ENCODE data around the gene ACOX3.

Gene ACOX3

DNA sequence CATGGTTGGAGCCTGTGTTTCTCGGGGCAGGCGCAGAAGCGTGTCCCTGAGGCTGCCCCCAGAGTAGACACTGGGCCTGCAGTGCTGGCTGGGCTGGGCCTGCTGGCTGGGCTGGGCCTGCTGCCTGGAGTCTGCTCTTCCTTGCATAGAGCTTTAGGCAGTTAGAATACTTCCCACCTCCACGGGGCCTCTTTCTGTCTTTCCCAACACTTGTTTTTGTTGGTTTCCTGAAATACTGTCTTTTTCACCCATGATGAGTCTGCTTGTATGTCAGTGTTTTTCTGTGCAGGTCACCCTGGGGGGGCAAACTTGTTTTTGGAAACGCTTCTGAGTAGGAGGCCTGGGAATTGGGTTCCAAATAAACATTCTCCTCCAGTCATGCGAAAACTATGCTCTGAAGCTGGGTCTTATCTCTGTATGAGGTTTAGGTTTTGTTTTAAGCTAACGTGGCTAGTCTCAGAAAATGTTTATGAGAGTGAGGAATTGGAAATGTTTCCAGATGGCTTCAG, 32.2 kb upstream of the ACOX3 start:
- TF ChIP-seq, protein P1, sequence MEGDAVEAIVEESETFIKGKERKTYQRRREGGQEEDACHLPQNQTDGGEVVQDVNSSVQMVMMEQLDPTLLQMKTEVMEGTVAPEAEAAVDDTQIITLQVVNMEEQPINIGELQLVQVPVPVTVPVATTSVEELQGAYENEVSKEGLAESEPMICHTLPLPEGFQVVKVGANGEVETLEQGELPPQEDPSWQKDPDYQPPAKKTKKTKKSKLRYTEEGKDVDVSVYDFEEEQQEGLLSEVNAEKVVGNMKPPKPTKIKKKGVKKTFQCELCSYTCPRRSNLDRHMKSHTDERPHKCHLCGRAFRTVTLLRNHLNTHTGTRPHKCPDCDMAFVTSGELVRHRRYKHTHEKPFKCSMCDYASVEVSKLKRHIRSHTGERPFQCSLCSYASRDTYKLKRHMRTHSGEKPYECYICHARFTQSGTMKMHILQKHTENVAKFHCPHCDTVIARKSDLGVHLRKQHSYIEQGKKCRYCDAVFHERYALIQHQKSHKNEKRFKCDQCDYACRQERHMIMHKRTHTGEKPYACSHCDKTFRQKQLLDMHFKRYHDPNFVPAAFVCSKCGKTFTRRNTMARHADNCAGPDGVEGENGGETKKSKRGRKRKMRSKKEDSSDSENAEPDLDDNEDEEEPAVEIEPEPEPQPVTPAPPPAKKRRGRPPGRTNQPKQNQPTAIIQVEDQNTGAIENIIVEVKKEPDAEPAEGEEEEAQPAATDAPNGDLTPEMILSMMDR (IDR thresholded peaks at IDR 0.05; ENCODE audit: borderline replicate concordance, control extremely low read depth, extremely low read depth, insufficient read depth, missing control alignments): no peak
- DNase-seq (ENCODE audit: low spot score): no peak
- in situ Hi-C loops (cut with MboI; ENCODE audit: low sequenced_read_pairs, unreplicated experiment): no loop called here

DNA sequence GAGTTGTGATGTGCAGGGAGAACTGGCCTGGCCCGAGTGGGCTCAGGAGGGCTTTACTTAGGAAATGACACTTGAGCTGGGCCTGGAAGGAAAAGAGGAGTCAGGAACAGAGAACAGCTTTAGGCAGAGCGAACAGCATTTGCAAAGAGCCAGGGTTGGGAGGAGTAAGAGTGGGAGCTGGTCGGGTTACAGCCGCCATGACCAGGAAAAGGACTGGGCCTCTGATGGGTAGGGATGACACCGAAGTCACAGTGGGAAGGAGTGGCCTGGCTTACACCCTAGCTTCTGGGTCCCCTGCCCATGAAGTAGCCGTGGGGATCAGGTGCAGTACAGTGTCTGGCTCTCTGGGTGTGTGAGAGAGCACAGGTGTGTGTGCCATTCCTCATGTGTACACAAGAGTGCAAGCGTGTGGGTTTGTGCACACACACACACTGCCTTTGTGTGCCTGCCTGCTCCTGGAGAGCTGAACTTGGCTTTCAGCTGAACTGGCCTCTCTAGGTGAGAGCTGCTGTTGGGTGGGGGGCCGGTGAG, 31.7 kb upstream of the ACOX3 start:
- DNase-seq (ENCODE audit: low spot score): no peak
- in situ Hi-C loops (cut with MboI; ENCODE audit: low sequenced_read_pairs, unreplicated experiment): no loop called here
- TF ChIP-seq, protein P1 (IDR thresholded peaks at IDR 0.05; ENCODE audit: borderline replicate concordance, control extremely low read depth, extremely low read depth, insufficient read depth, missing control alignments): no peak

DNA sequence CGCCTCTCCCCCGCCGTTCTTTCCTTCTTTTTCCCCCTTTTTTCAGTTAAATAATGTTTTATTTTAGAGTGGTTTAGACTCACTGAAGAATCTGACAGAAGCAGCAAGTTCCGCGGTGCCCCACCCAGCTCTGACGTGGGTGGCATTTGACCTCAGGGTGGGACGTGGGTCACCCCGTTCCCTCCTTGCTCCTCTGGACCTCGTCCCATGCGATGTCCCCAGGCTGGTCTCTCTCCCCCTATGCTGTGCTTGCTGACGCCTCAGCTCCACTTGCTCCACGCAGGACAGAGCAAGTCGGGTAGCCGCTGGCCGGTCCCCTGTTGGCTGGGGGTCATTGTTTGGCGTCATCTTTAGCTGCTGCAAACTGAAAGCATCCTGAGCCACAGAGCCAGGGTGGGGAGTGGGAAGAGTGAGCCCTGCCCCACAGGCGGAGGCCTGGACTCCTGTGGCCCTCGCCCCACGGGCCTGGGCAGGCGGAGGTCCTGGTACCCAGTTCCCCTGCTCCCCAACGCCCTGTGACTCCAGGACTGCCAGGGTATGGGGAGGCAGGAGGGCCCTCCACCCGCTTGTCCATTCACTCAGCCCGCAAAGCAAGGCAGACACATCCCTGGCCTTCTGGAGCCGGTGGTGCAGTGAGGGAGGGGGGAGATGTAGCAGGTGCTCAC, 30.8 kb upstream of the ACOX3 start:
- TF ChIP-seq, protein P1 (IDR thresholded peaks at IDR 0.05; ENCODE audit: borderline replicate concordance, control extremely low read depth, extremely low read depth, insufficient read depth, missing control alignments): no peak
- no peak for DNase-seq (ENCODE audit: low spot score)
- in situ Hi-C loops (cut with MboI; ENCODE audit: low sequenced_read_pairs, unreplicated experiment): no loop called here

DNA sequence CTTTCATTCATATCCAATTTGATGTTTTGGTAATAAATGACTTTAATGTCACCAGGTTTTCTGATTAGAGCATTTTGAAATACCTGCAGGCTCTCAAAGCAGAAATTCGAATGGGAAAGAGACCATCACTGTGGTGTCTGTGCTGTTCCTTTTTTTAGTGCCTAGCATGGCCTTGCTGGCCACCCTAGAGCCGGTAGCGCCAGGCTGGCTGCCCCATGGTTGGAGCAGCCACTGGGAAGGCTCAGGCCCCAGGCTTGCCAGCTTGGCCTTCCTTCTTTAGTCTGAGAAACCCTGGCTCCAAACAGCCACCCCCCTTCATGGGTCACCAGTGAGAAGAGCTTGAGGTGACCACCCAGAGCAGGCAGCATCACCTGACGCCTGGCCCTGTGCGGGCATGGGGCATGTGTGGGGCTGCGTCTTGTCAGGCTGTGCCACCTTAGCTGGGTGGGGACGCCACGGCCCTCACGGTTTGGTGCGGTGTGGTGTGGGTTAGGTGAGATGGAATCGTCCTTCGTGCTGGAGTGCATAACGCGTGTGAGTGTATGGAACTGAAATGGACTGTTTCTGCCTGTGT, 30.0 kb upstream of the ACOX3 start:
- in situ Hi-C loops (cut with MboI; ENCODE audit: low sequenced_read_pairs, unreplicated experiment): no loop called here
- TF ChIP-seq, protein P1 (IDR thresholded peaks at IDR 0.05; ENCODE audit: borderline replicate concordance, control extremely low read depth, extremely low read depth, insufficient read depth, missing control alignments): no peak
- no peak for DNase-seq (ENCODE audit: low spot score)

DNA sequence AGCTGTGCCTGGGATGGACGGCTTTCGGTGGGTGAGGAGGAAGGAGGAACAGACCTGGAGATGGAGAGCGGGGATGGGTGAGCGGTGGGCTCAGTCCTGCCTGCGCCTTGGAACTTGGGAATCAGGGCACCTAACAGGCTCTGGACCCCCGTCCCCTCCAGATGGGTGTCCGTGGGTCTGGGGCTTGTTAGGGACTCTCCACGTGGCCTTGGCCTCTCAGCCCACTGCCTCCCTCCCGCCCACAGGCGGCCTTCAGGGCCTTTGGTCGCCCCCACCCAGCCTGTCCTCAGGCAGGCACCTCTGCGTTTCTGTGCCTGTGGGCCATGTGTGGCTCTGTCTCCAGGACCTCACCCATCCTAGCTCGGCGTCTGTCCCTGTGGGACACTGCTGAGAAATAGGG, 29.0 kb upstream of the ACOX3 start:
- in situ Hi-C loops (cut with MboI; ENCODE audit: low sequenced_read_pairs, unreplicated experiment): no loop called here
- TF ChIP-seq, protein P1 (IDR thresholded peaks at IDR 0.05; ENCODE audit: borderline replicate concordance, control extremely low read depth, extremely low read depth, insufficient read depth, missing control alignments): no peak
- DNase-seq (ENCODE audit: low spot score): no peak

DNA sequence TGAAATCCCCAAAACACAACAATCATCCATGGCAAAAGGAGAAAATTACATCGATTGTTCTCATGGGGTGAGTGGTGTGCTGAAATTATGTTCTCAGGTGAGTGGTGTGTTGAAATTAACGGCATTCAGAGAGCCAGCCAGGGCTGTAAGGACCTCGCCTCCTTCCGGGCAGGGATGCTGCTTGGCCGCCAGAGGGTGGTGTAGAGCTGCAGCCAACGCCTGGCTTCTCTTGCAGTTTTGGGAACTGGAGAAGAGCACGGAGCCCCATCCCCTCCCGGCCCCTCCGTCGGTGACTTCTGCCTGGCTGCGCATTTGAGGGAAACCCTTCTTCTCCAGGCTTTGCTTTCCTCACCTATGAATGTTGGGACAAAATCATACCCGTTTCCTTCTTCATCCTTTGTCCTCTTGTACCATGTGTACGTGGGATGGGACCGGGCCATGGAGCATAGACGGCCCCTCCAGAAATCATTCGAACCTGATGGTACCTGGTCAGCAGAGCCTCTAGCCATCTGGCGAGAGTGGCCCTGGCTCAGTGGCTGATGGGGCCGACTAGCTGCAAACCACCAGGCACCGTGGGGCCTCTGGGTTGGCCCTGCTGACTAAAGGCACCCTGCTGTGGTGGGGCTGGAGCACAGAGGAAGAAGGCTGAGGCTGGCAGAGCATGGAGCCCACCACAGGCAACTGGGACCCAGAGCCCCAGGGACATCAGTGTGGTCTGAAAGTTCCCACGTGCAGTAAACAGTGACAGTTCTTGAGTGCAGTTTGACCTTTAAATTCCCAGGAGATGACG, 28.4 kb upstream of the ACOX3 start:
- peak; percentile 89 for DNase-seq (ENCODE audit: low spot score)
- TF ChIP-seq, protein P1 (IDR thresholded peaks at IDR 0.05; ENCODE audit: borderline replicate concordance, control extremely low read depth, extremely low read depth, insufficient read depth, missing control alignments): peak; percentile 90
- in situ Hi-C loops (cut with MboI; ENCODE audit: low sequenced_read_pairs, unreplicated experiment): no loop called here
